PC-3 (cell line): Measurements from ENCODE around the gene NUMA1.

Experiments
- CTCF ChIP-seq: fragments of 300-600 bp; sonication (generic); conservative IDR thresholded peaks from 2 replicates; pipeline ENCODE4 v1.5.1; 2017; ENCODE audit warnings: antibody characterized with exemption, low read depth, mild to moderate bottlenecking, low read length
- EZH2 ChIP-seq: fragments of 300-600 bp; sonication (generic); IDR thresholded peaks from one replicate; pipeline ENCODE4 v1.6.1; 2017; ENCODE audit warnings: antibody characterized with exemption, mild to moderate bottlenecking, low read length; ENCODE audit not compliant: unreplicated experiment
- EZH2phosphoT487 ChIP-seq: fragments of 300-600 bp; sonication (generic); IDR thresholded peaks from 2 replicates; pipeline ENCODE4 v1.6.1; 2018; ENCODE audit warnings: mild to moderate bottlenecking, antibody characterized with exemption, low read length, borderline replicate concordance

GRCh38 chr11:71996517-71996916, 83.8 kb downstream of the NUMA1 start:
- TF ChIP-seq CTCF (no peak), EZH2 (no peak), EZH2phosphoT487 (no peak)
